WTC11 (cell line): Measurements from ENCODE around the gene DMXL2. TPM values are rescaled to one million over a fixed set of nuclear protein-coding genes. Genes with fewer than 3 reads are reported as not detected.

Source experiments
- ATAC-seq: fragments of 200-7000 bp; cut with Tn5 transposase; 2 replicates; pipeline ENCODE4 v1.10.0; 2021; ENCODE audit warnings: mild to moderate bottlenecking, moderate library complexity
- CTCF ChIA-PET: fragments of 300-600 bp; sonication (Branson Sonifier 250); formaldehyde crosslinking; loops from one replicate; lab custom pipeline; 2021; ENCODE audit warnings: antibody characterized with exemption; lab: Charles Lee
- POLR2A ChIA-PET: fragments of 350-600 bp; sonication (Branson Sonifier 250); formaldehyde crosslinking; loops from one replicate; lab custom pipeline; 2021; ENCODE audit warnings: antibody characterized with exemption; lab: Charles Lee
- DNase-seq: peaks from one replicate; pipeline ENCODE4 v3.0.0; 2021; ENCODE audit warnings: low spot score
- H3K27ac Mint-ChIP-seq: 2 replicates; pipeline ENCODE4 v1.8.0; 2021; ENCODE audit warnings: mixed read lengths
- H3K27me3 Mint-ChIP-seq: 2 replicates; pipeline ENCODE4 v1.8.0; 2021; ENCODE audit warnings: low read depth, mild to moderate bottlenecking, moderate library complexity, mixed read lengths
- H3K36me3 Mint-ChIP-seq: 2 replicates; pipeline ENCODE4 v1.8.0; 2021; ENCODE audit warnings: mixed read lengths
- H3K4me1 Mint-ChIP-seq: 2 replicates; pipeline ENCODE4 v1.8.0; 2022; ENCODE audit warnings: mixed read lengths
- H3K4me3 Mint-ChIP-seq: 2 replicates; pipeline ENCODE4 v1.8.0; 2021; ENCODE audit warnings: mild to moderate bottlenecking, moderate library complexity, mixed read lengths
- H3K9me3 Mint-ChIP-seq: 2 replicates; pipeline ENCODE4 v1.8.0; 2021; ENCODE audit warnings: mixed read lengths
- ATF1 ChIP-seq: sonication (generic); formaldehyde crosslinking; IDR thresholded peaks from 2 replicates; pipeline ENCODE4 v1.8.1; 2023; ENCODE audit warnings: mild to moderate bottlenecking, moderate library complexity, missing genetic modification reagents
- CREB1 ChIP-seq: sonication (generic); formaldehyde crosslinking; IDR thresholded peaks from 2 replicates; pipeline ENCODE4 v1.8.0; 2023; ENCODE audit warnings: mild to moderate bottlenecking, missing genetic modification reagents
- CREM ChIP-seq: sonication (generic); formaldehyde crosslinking; IDR thresholded peaks from 2 replicates; pipeline ENCODE4 v1.8.1; 2022; ENCODE audit warnings: mild to moderate bottlenecking, missing genetic modification reagents, moderate library complexity
- EMX1 ChIP-seq: fragments of 250-450 bp; sonication (Bioruptor Pico); IDR thresholded peaks from 2 replicates; pipeline ENCODE4 v1.8.0; 2021; ENCODE audit warnings: mild to moderate bottlenecking
- ETV6 ChIP-seq: sonication (generic); formaldehyde crosslinking; IDR thresholded peaks from 2 replicates; pipeline ENCODE4 v1.8.1; 2022; ENCODE audit warnings: mild to moderate bottlenecking, missing genetic modification reagents
- FOXJ3 ChIP-seq: sonication (generic); formaldehyde crosslinking; IDR thresholded peaks from 2 replicates; pipeline ENCODE4 v1.9.0; 2021; ENCODE audit warnings: missing genetic modification reagents, mild to moderate bottlenecking, borderline replicate concordance
- GTF2I ChIP-seq: fragments of 250-450 bp; sonication (Bioruptor Pico); conservative IDR thresholded peaks from 2 replicates; pipeline ENCODE4 v1.4.0; 2021; ENCODE audit warnings: mild to moderate bottlenecking
- JAZF1 ChIP-seq: fragments of 250-450 bp; sonication (Bioruptor Pico); IDR thresholded peaks from 2 replicates; pipeline ENCODE4 v1.9.0; 2021; ENCODE audit warnings: moderate library complexity, mild to moderate bottlenecking, inconsistent platforms
- NFE2L1 ChIP-seq: sonication (generic); formaldehyde crosslinking; IDR thresholded peaks from 2 replicates; pipeline ENCODE4 v1.8.1; 2023; ENCODE audit warnings: missing genetic modification reagents
- NFYB ChIP-seq: sonication (generic); formaldehyde crosslinking; conservative IDR thresholded peaks from 2 replicates; pipeline ENCODE4 v1.8.0; 2022; ENCODE audit warnings: low read depth, missing genetic modification reagents
- PRRX2 ChIP-seq: fragments of 250-450 bp; sonication (Bioruptor Pico); IDR thresholded peaks from 2 replicates; pipeline ENCODE4 v1.8.0; 2021; ENCODE audit warnings: mild to moderate bottlenecking
- RORB ChIP-seq: fragments of 250-450 bp; sonication (Bioruptor Pico); IDR thresholded peaks from 2 replicates; pipeline ENCODE4 v1.9.0; 2021; ENCODE audit warnings: mild to moderate bottlenecking
- SMAD3 ChIP-seq: sonication (generic); formaldehyde crosslinking; IDR thresholded peaks from 2 replicates; pipeline ENCODE4 v1.8.0; 2022; ENCODE audit warnings: missing genetic modification reagents, mild to moderate bottlenecking, borderline replicate concordance
- TCF7 ChIP-seq: sonication (generic); formaldehyde crosslinking; IDR thresholded peaks from 2 replicates; pipeline ENCODE4 v1.8.0; 2022; ENCODE audit warnings: mild to moderate bottlenecking, low read depth, missing genetic modification reagents, moderate library complexity
- ZNF263 ChIP-seq: sonication (generic); formaldehyde crosslinking; IDR thresholded peaks from 2 replicates; pipeline ENCODE4 v1.8.1; 2022; ENCODE audit warnings: low read depth, mild to moderate bottlenecking, moderate library complexity, missing genetic modification reagents
- ZNF317 ChIP-seq: sonication (generic); formaldehyde crosslinking; IDR thresholded peaks from 2 replicates; pipeline ENCODE4 v1.8.1; 2023; ENCODE audit warnings: low read depth, mild to moderate bottlenecking, moderate library complexity, missing genetic modification reagents, borderline replicate concordance
- total RNA-seq: library from RNA; stranded (reverse); gene quantifications from 3 replicates; pipeline ENCODE4 v1.2.3, GENCODE V29; 2021
- TF ChIP-seq, protein P1 (sequence below): sonication (generic); formaldehyde crosslinking; IDR thresholded peaks from 2 replicates; pipeline ENCODE4 v1.8.0; 2023; ENCODE audit warnings: missing genetic modification reagents
- TF ChIP-seq, protein P2 (sequence below): sonication (generic); formaldehyde crosslinking; IDR thresholded peaks from 2 replicates; pipeline ENCODE4 v1.8.0; 2023; ENCODE audit warnings: missing genetic modification reagents, mild to moderate bottlenecking, borderline replicate concordance
- TF ChIP-seq, protein P3 (sequence below): fragments of 250-450 bp; sonication (Bioruptor Pico); IDR thresholded peaks from 2 replicates; pipeline ENCODE4 v1.9.0; 2021; ENCODE audit warnings: moderate library complexity, mild to moderate bottlenecking, inconsistent platforms, borderline replicate concordance
- TF ChIP-seq, protein P4 (sequence below): sonication (generic); formaldehyde crosslinking; IDR thresholded peaks from 2 replicates; pipeline ENCODE4 v1.8.0; 2022; ENCODE audit warnings: missing genetic modification reagents
- TF ChIP-seq, protein P5 (sequence below): sonication (generic); formaldehyde crosslinking; IDR thresholded peaks from 2 replicates; pipeline ENCODE4 v1.8.0; 2022; ENCODE audit warnings: mild to moderate bottlenecking, missing genetic modification reagents
- TF ChIP-seq, protein P6 (sequence below): sonication (generic); formaldehyde crosslinking; IDR thresholded peaks from 2 replicates; pipeline ENCODE4 v1.8.0; 2022; ENCODE audit warnings: mild to moderate bottlenecking, missing genetic modification reagents

Gene DMXL2
- total RNA-seq, 1 experiment from 2014 or later, result 10.4 TPM

DNA sequence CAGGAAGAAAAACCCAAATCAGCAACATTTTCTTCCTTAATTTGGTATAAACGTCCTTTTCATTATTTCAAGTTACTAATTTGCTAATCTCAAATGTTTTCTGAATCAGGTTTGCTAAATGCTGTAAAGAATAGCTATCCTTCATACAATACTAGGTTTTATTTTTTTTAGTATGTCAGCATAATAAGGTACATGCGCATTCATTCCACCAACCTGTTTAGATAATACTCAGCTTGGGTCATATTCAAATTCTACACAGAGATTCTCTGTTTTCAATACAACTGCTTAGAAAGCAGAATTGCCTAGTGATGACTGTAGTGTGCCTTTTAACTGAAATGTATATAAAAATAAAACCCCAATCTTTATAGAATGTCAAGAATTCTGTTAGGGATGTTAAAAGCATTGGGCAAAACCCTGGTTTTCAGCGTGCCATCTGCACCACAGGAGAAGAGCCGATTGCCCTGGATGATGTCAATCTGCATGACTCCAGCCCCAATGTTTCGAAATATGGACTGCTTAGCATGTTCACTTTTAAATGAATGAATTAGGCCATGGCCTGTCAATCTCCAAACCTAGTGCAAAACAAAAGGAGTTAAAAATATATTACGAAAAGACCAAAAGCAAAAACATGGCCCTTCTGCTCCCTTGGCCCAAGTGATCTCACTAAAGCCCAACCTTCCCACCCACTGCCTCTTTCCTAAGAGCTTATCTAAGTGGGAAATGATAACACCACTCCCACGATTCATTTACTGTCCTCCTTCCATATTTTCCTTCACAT is 173.8 kb downstream of the DMXL2 start:
- peaks cover 8% of the 10 kb centered on the region for H3K4me1 Mint-ChIP-seq
- no peak overlapping the region for H3K27ac Mint-ChIP-seq
- H3K36me3 Mint-ChIP-seq, result 0 out of 2 replicates have a peak, but pooled peaks cover 3% of the 10 kb centered on the region
- CTCF ChIA-PET, result interaction anchor here (1.1 to 2.3 kb wide), 2 partner anchors 47 to 168 kb away, joined by 3 to 7 read pairs; no protein-coding TSS in a partner anchor
- no peaks in the 10 kb centered on the region for H3K9me3 Mint-ChIP-seq
- DNase-seq (no peak), ATAC-seq (no peak)
- H3K27me3 Mint-ChIP-seq, result no peaks in the 10 kb centered on the region
- TF ChIP-seq ETV6 (no peak), FOXJ3 (no peak), CREM (no peak), EMX1 (CRISPR knock-in tag) (no peak), NFE2L1 (CRISPR knock-in tag) (no peak), RORB (CRISPR knock-in tag) (no peak), ATF1 (CRISPR knock-in tag) (no peak), ZNF263 (CRISPR knock-in tag) (no peak), NFYB (CRISPR knock-in tag) (no peak)
- TF ChIP-seq, protein P1, sequence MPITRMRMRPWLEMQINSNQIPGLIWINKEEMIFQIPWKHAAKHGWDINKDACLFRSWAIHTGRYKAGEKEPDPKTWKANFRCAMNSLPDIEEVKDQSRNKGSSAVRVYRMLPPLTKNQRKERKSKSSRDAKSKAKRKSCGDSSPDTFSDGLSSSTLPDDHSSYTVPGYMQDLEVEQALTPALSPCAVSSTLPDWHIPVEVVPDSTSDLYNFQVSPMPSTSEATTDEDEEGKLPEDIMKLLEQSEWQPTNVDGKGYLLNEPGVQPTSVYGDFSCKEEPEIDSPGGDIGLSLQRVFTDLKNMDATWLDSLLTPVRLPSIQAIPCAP (CRISPR knock-in tag), result no peak
- TF ChIP-seq, protein P2, sequence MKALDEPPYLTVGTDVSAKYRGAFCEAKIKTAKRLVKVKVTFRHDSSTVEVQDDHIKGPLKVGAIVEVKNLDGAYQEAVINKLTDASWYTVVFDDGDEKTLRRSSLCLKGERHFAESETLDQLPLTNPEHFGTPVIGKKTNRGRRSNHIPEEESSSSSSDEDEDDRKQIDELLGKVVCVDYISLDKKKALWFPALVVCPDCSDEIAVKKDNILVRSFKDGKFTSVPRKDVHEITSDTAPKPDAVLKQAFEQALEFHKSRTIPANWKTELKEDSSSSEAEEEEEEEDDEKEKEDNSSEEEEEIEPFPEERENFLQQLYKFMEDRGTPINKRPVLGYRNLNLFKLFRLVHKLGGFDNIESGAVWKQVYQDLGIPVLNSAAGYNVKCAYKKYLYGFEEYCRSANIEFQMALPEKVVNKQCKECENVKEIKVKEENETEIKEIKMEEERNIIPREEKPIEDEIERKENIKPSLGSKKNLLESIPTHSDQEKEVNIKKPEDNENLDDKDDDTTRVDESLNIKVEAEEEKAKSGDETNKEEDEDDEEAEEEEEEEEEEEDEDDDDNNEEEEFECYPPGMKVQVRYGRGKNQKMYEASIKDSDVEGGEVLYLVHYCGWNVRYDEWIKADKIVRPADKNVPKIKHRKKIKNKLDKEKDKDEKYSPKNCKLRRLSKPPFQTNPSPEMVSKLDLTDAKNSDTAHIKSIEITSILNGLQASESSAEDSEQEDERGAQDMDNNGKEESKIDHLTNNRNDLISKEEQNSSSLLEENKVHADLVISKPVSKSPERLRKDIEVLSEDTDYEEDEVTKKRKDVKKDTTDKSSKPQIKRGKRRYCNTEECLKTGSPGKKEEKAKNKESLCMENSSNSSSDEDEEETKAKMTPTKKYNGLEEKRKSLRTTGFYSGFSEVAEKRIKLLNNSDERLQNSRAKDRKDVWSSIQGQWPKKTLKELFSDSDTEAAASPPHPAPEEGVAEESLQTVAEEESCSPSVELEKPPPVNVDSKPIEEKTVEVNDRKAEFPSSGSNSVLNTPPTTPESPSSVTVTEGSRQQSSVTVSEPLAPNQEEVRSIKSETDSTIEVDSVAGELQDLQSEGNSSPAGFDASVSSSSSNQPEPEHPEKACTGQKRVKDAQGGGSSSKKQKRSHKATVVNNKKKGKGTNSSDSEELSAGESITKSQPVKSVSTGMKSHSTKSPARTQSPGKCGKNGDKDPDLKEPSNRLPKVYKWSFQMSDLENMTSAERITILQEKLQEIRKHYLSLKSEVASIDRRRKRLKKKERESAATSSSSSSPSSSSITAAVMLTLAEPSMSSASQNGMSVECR (CRISPR knock-in tag), result no peak
- TF ChIP-seq, protein P3, sequence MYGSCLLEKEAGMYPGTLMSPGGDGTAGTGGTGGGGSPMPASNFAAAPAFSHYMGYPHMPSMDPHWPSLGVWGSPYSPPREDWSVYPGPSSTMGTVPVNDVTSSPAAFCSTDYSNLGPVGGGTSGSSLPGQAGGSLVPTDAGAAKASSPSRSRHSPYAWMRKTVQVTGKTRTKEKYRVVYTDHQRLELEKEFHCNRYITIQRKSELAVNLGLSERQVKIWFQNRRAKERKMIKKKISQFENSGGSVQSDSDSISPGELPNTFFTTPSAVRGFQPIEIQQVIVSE (CRISPR knock-in tag), result no peak
- POLR2A ChIA-PET, result no interaction called here
- no peak overlapping the region for H3K4me3 Mint-ChIP-seq

DNA sequence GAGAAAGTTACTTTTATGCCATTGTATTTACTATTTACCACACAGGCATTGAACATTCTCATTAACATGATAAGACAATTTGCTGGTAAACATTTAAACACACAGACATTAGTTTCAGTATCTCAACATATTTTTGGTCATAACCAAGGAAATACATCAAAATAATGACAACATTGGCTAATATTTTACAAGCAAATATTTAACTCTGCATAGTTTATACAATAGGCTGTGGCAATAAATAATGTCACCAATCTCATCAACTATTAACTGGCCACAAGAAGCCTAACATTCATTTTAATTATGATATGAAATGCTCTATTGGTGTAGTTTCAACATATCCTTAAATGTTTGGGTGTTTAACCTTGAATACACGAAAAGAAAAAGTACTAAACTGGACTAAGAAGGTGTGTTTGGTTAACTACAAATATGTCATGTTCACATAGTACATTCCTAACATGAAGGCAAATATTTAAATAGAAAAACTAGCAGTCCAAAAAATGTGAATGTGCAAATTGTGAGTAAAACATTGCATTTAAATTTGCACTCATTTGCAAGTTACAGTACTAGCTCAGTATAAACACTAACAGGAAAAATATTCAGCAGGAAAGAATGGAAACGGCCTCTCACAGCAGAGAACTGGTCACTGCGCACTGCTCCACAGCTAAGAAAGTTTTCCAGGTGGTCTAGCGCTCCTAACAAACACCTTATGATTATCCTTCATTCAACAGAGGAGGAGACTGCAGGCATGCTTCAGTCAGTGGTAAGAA is 174.5 kb downstream of the DMXL2 start:
- Mint-ChIP-seq H3K4me1 (peaks cover 8% of the 10 kb centered on the region), H3K27me3 (no peaks in the 10 kb centered on the region), H3K27ac (no peak overlapping the region), H3K9me3 (no peaks in the 10 kb centered on the region), H3K36me3 (0 out of 2 replicates have a peak, but pooled peaks cover 3% of the 10 kb centered on the region), H3K4me3 (no peak overlapping the region)
- ATAC-seq (no peak), DNase-seq (no peak)
- CTCF ChIA-PET, result interaction anchor here (2.3 kb wide), 1 partner anchor 46 kb away, joined by 7 read pairs; no protein-coding TSS in a partner anchor
- POLR2A ChIA-PET, result no interaction called here
- TF ChIP-seq ZNF317 (CRISPR knock-in tag), result no peak
- TF ChIP-seq SMAD3 (CRISPR knock-in tag), result no peak
- no peak for TF ChIP-seq CREB1
- TF ChIP-seq PRRX2 (CRISPR knock-in tag), result no peak
- TF ChIP-seq, protein P4, sequence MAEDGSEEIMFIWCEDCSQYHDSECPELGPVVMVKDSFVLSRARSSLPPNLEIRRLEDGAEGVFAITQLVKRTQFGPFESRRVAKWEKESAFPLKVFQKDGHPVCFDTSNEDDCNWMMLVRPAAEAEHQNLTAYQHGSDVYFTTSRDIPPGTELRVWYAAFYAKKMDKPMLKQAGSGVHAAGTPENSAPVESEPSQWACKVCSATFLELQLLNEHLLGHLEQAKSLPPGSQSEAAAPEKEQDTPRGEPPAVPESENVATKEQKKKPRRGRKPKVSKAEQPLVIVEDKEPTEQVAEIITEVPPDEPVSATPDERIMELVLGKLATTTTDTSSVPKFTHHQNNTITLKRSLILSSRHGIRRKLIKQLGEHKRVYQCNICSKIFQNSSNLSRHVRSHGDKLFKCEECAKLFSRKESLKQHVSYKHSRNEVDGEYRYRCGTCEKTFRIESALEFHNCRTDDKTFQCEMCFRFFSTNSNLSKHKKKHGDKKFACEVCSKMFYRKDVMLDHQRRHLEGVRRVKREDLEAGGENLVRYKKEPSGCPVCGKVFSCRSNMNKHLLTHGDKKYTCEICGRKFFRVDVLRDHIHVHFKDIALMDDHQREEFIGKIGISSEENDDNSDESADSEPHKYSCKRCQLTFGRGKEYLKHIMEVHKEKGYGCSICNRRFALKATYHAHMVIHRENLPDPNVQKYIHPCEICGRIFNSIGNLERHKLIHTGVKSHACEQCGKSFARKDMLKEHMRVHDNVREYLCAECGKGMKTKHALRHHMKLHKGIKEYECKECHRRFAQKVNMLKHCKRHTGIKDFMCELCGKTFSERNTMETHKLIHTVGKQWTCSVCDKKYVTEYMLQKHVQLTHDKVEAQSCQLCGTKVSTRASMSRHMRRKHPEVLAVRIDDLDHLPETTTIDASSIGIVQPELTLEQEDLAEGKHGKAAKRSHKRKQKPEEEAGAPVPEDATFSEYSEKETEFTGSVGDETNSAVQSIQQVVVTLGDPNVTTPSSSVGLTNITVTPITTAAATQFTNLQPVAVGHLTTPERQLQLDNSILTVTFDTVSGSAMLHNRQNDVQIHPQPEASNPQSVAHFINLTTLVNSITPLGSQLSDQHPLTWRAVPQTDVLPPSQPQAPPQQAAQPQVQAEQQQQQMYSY (CRISPR knock-in tag), result no peak
- TF ChIP-seq JAZF1 (CRISPR knock-in tag), result no peak
- TF ChIP-seq ETV6, result no peak
- TF ChIP-seq, protein P5, sequence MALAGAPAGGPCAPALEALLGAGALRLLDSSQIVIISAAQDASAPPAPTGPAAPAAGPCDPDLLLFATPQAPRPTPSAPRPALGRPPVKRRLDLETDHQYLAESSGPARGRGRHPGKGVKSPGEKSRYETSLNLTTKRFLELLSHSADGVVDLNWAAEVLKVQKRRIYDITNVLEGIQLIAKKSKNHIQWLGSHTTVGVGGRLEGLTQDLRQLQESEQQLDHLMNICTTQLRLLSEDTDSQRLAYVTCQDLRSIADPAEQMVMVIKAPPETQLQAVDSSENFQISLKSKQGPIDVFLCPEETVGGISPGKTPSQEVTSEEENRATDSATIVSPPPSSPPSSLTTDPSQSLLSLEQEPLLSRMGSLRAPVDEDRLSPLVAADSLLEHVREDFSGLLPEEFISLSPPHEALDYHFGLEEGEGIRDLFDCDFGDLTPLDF (CRISPR knock-in tag), result no peak
- TF ChIP-seq TCF7 (CRISPR knock-in tag), result no peak
- TF ChIP-seq, protein P6, sequence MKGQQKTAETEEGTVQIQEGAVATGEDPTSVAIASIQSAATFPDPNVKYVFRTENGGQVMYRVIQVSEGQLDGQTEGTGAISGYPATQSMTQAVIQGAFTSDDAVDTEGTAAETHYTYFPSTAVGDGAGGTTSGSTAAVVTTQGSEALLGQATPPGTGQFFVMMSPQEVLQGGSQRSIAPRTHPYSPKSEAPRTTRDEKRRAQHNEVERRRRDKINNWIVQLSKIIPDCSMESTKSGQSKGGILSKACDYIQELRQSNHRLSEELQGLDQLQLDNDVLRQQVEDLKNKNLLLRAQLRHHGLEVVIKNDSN (CRISPR knock-in tag), result no peak
- no peak for TF ChIP-seq GTF2I (CRISPR knock-in tag)
